ENCODE data around the gene LRRC57.

GRCh38 chr15:42576776-42577175 lies 28.2 kb upstream of the LRRC57 start:
- TF ChIP-seq ZFP30 (CRISPR knock-in tag; IDR thresholded peaks at IDR 0.05) (no peak), CREB5 (CRISPR knock-in tag; IDR thresholded peaks at IDR 0.05; ENCODE audit: low read depth) (no peak), TCF4 (CRISPR knock-in tag; IDR thresholded peaks at IDR 0.05; ENCODE audit: borderline replicate concordance) (no peak), ESRRG (CRISPR knock-in tag; IDR thresholded peaks at IDR 0.05) (no peak), PATZ1 (CRISPR knock-in tag; IDR thresholded peaks at IDR 0.05; ENCODE audit: borderline replicate concordance) (no peak), TSHZ2 (CRISPR knock-in tag; IDR thresholded peaks at IDR 0.05) (no peak), RARB (CRISPR knock-in tag; IDR thresholded peaks at IDR 0.05) (no peak), ZNF70 (CRISPR knock-in tag; IDR thresholded peaks at IDR 0.05) (no peak)
